IMR-90 (cell line): ENCODE data around the gene AKAP6. TPM values are rescaled to one million over a fixed set of nuclear protein-coding genes. Genes with fewer than 3 reads are reported as not detected.

ENCODE experiments used
- ATAC-seq: fragments of 200-7000 bp; cut with Tn5 transposase; 2 replicates; pipeline ENCODE4 v1.9.1; 2020; ENCODE audit warnings: low read depth, mild to moderate bottlenecking, moderate library complexity
- BruUV-seq: library from RNA; stranded (reverse); fragments of 400-500 nt; replicated peaks from 2 replicates; lab custom pipeline; 2021; lab: Mats Ljungman, UMichigan
- CTCF ChIA-PET: fragments of 300-600 bp; formaldehyde crosslinking; extraction: SDS; loops from one replicate; lab custom pipeline; 2021; ENCODE audit warnings: antibody characterized with exemption; lab: Yijun Ruan, JAX
- POLR2A ChIA-PET: fragments of 300-600 bp; sonication (Branson Sonifier 250); formaldehyde crosslinking; loops from one replicate; lab custom pipeline; 2022; ENCODE audit warnings: antibody characterized with exemption; ENCODE audit not compliant: unreplicated experiment; lab: Charles Lee
- DNase-seq: peaks from one replicate; pipeline ENCODE4 v3.0.0; 2013
- H2AFZ ChIP-seq: replicated peaks from 2 replicates; pipeline ENCODE3; 2013; ENCODE audit warnings: low read length, mild to moderate bottlenecking; ENCODE audit not compliant: poor library complexity
- H2AK5ac ChIP-seq: 2 replicates; pipeline ENCODE4 v1.6.1; 2013; ENCODE audit warnings: low read depth, low read length, inconsistent platforms
- H2AK9ac ChIP-seq: replicated peaks from 2 replicates; pipeline ENCODE3; 2013; ENCODE audit warnings: mild to moderate bottlenecking, low read depth, low read length, moderate library complexity; ENCODE audit not compliant: poor library complexity
- H2BK120ac ChIP-seq: 2 replicates; pipeline ENCODE4 v1.6.1; 2013; ENCODE audit warnings: low read depth, low read length, inconsistent platforms
- H2BK15ac ChIP-seq: 3 replicates; pipeline ENCODE4 v1.6.1; 2013; ENCODE audit warnings: low read depth, low read length, inconsistent platforms
- H2BK20ac ChIP-seq: 2 replicates; pipeline ENCODE4 v1.6.1; 2013; ENCODE audit warnings: low read depth, mild to moderate bottlenecking, inconsistent platforms, low read length, moderate library complexity
- H2BK5ac ChIP-seq: 2 replicates; pipeline ENCODE4 v1.6.1; 2013; ENCODE audit warnings: mild to moderate bottlenecking, low read depth, low read length, inconsistent platforms; ENCODE audit not compliant: poor library complexity, severe bottlenecking
- H3K14ac ChIP-seq: replicated peaks from 2 replicates; pipeline ENCODE4 v1.6.1; 2013; ENCODE audit warnings: low read depth, low read length, inconsistent platforms
- H3K18ac ChIP-seq: 2 replicates; pipeline ENCODE4 v1.6.1; 2013; ENCODE audit warnings: low read depth, low read length, control low read depth
- H3K23ac ChIP-seq: 2 replicates; pipeline ENCODE4 v1.6.1; 2013; ENCODE audit warnings: low read depth, low read length, inconsistent platforms
- H3K27ac ChIP-seq: 2 replicates; pipeline ENCODE4 v1.5.1; 2013; ENCODE audit warnings: mild to moderate bottlenecking, control low read depth, low read length; ENCODE audit not compliant: insufficient read depth
- H3K27me3 ChIP-seq: 2 replicates; pipeline ENCODE4 v1.6.1; 2013; ENCODE audit warnings: low read length; ENCODE audit not compliant: control insufficient read depth, insufficient read depth
- H3K36me3 ChIP-seq: 2 replicates; pipeline ENCODE4 v1.6.1; 2013; ENCODE audit warnings: low read length, mixed read lengths; ENCODE audit not compliant: control insufficient read depth, insufficient read depth
- H3K4ac ChIP-seq: 2 replicates; pipeline ENCODE4 v1.6.1; 2013; ENCODE audit warnings: low read depth, low read length, inconsistent platforms
- H3K4me1 ChIP-seq: 2 replicates; pipeline ENCODE4 v1.6.1; 2013; ENCODE audit warnings: low read length, mixed read lengths; ENCODE audit not compliant: control insufficient read depth, insufficient read depth
- H3K4me2 ChIP-seq: 2 replicates; pipeline ENCODE4 v1.6.1; 2013; ENCODE audit warnings: low read depth, mild to moderate bottlenecking, control low read depth, low read length, moderate library complexity
- H3K4me3 ChIP-seq: 2 replicates; pipeline ENCODE4 v1.5.1; 2013; ENCODE audit warnings: low read depth, mild to moderate bottlenecking, control low read depth, low read length, moderate library complexity; ENCODE audit not compliant: insufficient read depth
- H3K56ac ChIP-seq: 2 replicates; pipeline ENCODE4 v1.6.1; 2013; ENCODE audit warnings: low read length, inconsistent platforms; ENCODE audit not compliant: insufficient read depth; ENCODE audit errors: extremely low read depth
- H3K79me1 ChIP-seq, 2 experiments: 2 replicates each; pipeline ENCODE4 v1.6.1; 2013; ENCODE audit warnings: low read length in 2 of 2, inconsistent platforms in 1 of 2, low read depth in 1 of 2
- H3K9ac ChIP-seq: 2 replicates; pipeline ENCODE4 v1.6.1; 2013; ENCODE audit warnings: low read depth, low read length, control low read depth
- H3K9me1 ChIP-seq: 2 replicates; pipeline ENCODE4 v1.6.1; 2013; ENCODE audit warnings: low read length, inconsistent platforms; ENCODE audit not compliant: insufficient read depth
- H3K9me3 ChIP-seq: 2 replicates; pipeline ENCODE4 v1.6.1; 2013; ENCODE audit warnings: low read length; ENCODE audit not compliant: control insufficient read depth, insufficient read depth
- H4K20me1 ChIP-seq: 2 replicates; pipeline ENCODE4 v1.6.1; 2013; ENCODE audit warnings: low read length, inconsistent platforms; ENCODE audit not compliant: insufficient read depth
- H4K5ac ChIP-seq: 2 replicates; pipeline ENCODE4 v1.6.1; 2013; ENCODE audit warnings: mild to moderate bottlenecking, low read depth, low read length, control low read depth
- H4K8ac ChIP-seq, 2 experiments: 2 replicates each; pipeline ENCODE4 v1.6.1; 2013; ENCODE audit warnings: low read depth in 2 of 2, low read length in 2 of 2, control low read depth in 1 of 2, inconsistent platforms in 1 of 2
- H4K91ac ChIP-seq: 2 replicates; pipeline ENCODE4 v1.6.1; 2013; ENCODE audit warnings: low read depth, low read length, inconsistent platforms; ENCODE audit not compliant: insufficient read depth
- BHLHE40 ChIP-seq: fragments of 150-350 bp; IDR thresholded peaks from 2 replicates; pipeline ENCODE4 v1.6.1; 2016; ENCODE audit warnings: mild to moderate bottlenecking, low read depth, low read length
- CEBPB ChIP-seq: IDR thresholded peaks from 2 replicates; pipeline ENCODE4 v1.6.1; 2012; ENCODE audit warnings: low read depth, low read length, improper control_type of control experiment
- CHD1 ChIP-seq: IDR thresholded peaks from 2 replicates; pipeline ENCODE4 v1.6.1; 2012; ENCODE audit warnings: low read depth, low read length, improper control_type of control experiment
- FOS ChIP-seq: fragments of 150-350 bp; IDR thresholded peaks from 2 replicates; pipeline ENCODE4 v1.6.1; 2016; ENCODE audit warnings: low read depth, low read length
- MAZ ChIP-seq: IDR thresholded peaks from 2 replicates; pipeline ENCODE4 v1.6.1; 2012; ENCODE audit warnings: low read depth, mild to moderate bottlenecking, low read length, improper control_type of control experiment, moderate library complexity, borderline replicate concordance
- MXI1 ChIP-seq: IDR thresholded peaks from 2 replicates; pipeline ENCODE4 v1.6.1; 2012; ENCODE audit warnings: low read depth, mild to moderate bottlenecking, low read length, moderate library complexity, borderline replicate concordance
- NFE2L2 ChIP-seq: fragments of 150-350 bp; IDR thresholded peaks from 2 replicates; pipeline ENCODE4 v1.6.1; 2016; ENCODE audit warnings: low read depth, mild to moderate bottlenecking, low read length
- POLR2A ChIP-seq: IDR thresholded peaks from 2 replicates; pipeline ENCODE4 v1.6.1; 2012; ENCODE audit warnings: mild to moderate bottlenecking, low read depth, low read length
- RAD21 ChIP-seq: IDR thresholded peaks from 2 replicates; pipeline ENCODE4 v1.6.1; 2012; ENCODE audit warnings: low read length, improper control_type of control experiment
- RCOR1 ChIP-seq: IDR thresholded peaks from 2 replicates; pipeline ENCODE4 v1.6.1; 2012; ENCODE audit warnings: mild to moderate bottlenecking, low read length, improper control_type of control experiment; ENCODE audit not compliant: insufficient replicate concordance
- RFX5 ChIP-seq: IDR thresholded peaks from 2 replicates; pipeline ENCODE4 v1.8.0; 2012; ENCODE audit warnings: low read depth, mild to moderate bottlenecking, low read length, moderate library complexity
- SMC3 ChIP-seq: fragments of 150-350 bp; IDR thresholded peaks from 2 replicates; pipeline ENCODE4 v1.6.1; 2016; ENCODE audit warnings: low read depth, mild to moderate bottlenecking, antibody characterized with exemption, low read length, moderate library complexity
- WGBS, 2 experiments: methylation state at CpG; one replicate each; pipeline versions ENCODE4 v1.1.5 to v1.1.7; 2013; ENCODE audit warnings: missing lambda C conversion rate in 2 of 2; ENCODE audit not compliant: insufficient read length in 1 of 2; ENCODE audit errors: extremely low coverage in 2 of 2; 5-methylcytosine and 5-hydroxymethylcytosine counted together
- dilution Hi-C: fragments of 300-500 bp; cut with HindIII; formaldehyde crosslinking; loops from one replicate; pipeline ENCODE4 v1.14.3; 2018; ENCODE audit warnings: low sequenced_read_pairs; ENCODE audit not compliant: unreplicated experiment
- in situ Hi-C: fragments of 300-500 bp; cut with MboI; formaldehyde crosslinking; loops from 3 replicates; pipeline ENCODE4 v1.14.3; 2019; ENCODE audit warnings: low sequenced_read_pairs, inconsistent platforms, mixed read lengths
- intact Hi-C: fragments of 100-400 bp; cut with micrococcal nuclease; formaldehyde crosslinking; loops from 2 replicates; pipeline ENCODE4 v1.10.0; 2022
- polyA plus RNA-seq, 3 experiments: library from polyadenylated mRNA; depleted of rRNA; stranded (reverse); fragments of >200 nt; gene quantifications; 2 replicates each; pipeline ENCODE4 v1.2.3, GENCODE V29; 2012; ENCODE audit warnings: low replicate concordance in 1 of 3
- total RNA-seq: library from RNA; depleted of rRNA; stranded (reverse); fragments of >200 nt; gene quantifications from 2 replicates; pipeline ENCODE4 v1.2.3, GENCODE V29; 2012
- TF ChIP-seq, protein P1 (sequence below): conservative IDR thresholded peaks from 2 replicates; pipeline ENCODE4 v1.5.1; 2012; ENCODE audit warnings: mild to moderate bottlenecking, low read depth, low read length, improper control_type of control experiment
- TF ChIP-seq, protein P2 (sequence below): fragments of 150-350 bp; IDR thresholded peaks from 2 replicates; pipeline ENCODE4 v1.6.1; 2017; ENCODE audit warnings: mild to moderate bottlenecking, antibody characterized with exemption, low read length, low read depth
- TF ChIP-seq, protein P3 (sequence below): fragments of 150-350 bp; IDR thresholded peaks from 2 replicates; pipeline ENCODE4 v1.6.1; 2016; ENCODE audit warnings: low read depth, mild to moderate bottlenecking, low read length, moderate library complexity, borderline replicate concordance

The AKAP6 gene
- total and polyA plus RNA-seq, 2 of the 4 experiments (the other 2 are of a cell fraction) = 0.22 to 1.6 TPM

DNA sequence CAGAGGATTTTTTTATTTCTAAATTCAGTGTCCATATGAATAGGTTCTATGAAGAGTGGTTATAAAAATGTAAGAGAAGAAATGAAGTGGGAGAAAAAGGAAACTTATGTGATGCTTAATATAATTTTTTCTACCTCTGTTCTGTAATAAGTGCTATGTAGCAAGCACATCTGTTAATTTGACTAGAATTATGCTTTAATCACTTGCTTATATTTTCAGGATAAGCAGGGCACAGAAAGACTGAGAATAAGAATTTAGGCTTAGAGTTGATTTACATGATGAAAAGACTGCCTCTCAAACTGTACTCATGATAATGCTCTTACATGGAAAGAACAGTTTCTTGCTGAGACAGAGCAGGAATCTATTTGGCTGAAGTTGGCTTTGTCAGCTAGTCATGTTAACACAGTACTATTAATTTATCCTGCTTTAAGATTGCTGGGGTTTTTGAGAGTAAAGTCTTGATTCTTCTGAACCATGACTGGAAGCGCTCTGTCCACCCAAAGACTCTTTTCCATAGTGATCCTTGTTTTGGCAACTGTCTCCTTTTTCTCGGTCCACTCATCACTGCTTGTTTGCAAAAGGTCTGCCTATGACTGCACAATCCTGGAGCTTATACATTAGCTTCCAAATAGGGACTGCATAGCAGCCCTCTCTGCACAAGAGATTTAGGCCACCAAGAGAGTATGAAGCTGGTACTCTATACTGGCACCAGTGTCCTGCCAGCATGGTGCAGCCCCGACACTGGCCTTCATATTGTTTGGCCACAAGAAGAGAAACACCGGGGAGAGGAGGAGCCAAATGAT is 98.8 kb downstream of the AKAP6 start:
- ATAC-seq (peak; percentile 66), DNase-seq (peak; percentile 27)
- in situ Hi-C loops (no loop called here), dilution Hi-C loops (no loop called here), intact Hi-C loops (no loop called here)
- Histone ChIP-seq H3K36me3 (no peaks in the 10 kb centered on the region), H3K27me3 (no peaks in the 10 kb centered on the region), H3K9me3 (no peaks in the 10 kb centered on the region), H2AK5ac (no peak overlapping the region), H3K4me3 (no peak overlapping the region), H2AK9ac (no peak overlapping the region), H3K23ac (no peak overlapping the region), H4K5ac (no peak overlapping the region), H2BK15ac (no peak overlapping the region), H3K4me2 (no peak overlapping the region), H2AFZ (no peak overlapping the region), H3K18ac (no peak overlapping the region), H4K20me1 (no peaks in the 10 kb centered on the region), H2BK20ac (no peak overlapping the region), H4K91ac (no peak overlapping the region), H3K4ac (no peak overlapping the region), H3K27ac (no peak overlapping the region), H3K4me1 (peaks cover 2% of the 10 kb centered on the region; the same call in 1 of the 2 replicates), H2BK5ac (no peak overlapping the region), H4K8ac (no peak overlapping the region), H3K9ac (no peak overlapping the region), H3K14ac (no peak overlapping the region), H3K56ac (no peak overlapping the region), H3K79me1 (no peaks in the 10 kb centered on the region), H2BK120ac (no peak overlapping the region), H3K9me1 (no peaks in the 10 kb centered on the region)
- no TSS peak for BruUV-seq
- CTCF ChIA-PET = interaction anchor here (0.5 kb wide), 1 partner anchor 73 kb away, joined by 6 read pairs; no protein-coding TSS in a partner anchor
- WGBS, 2 experiments = 31% methylated on average over 3 of the region's 4 CpGs; no CpG with 5 or more reads in 1 of the 2 experiments
- POLR2A ChIA-PET = no interaction called here
- TF ChIP-seq FOS (no peak), POLR2A (no peak), RCOR1 (no peak), NFE2L2 (no peak), CHD1 (no peak), RFX5 (no peak), MXI1 (no peak), BHLHE40 (no peak), MAZ (no peak), SMC3 (no peak), CEBPB (no peak), RAD21 (no peak)
- TF ChIP-seq, protein P1, sequence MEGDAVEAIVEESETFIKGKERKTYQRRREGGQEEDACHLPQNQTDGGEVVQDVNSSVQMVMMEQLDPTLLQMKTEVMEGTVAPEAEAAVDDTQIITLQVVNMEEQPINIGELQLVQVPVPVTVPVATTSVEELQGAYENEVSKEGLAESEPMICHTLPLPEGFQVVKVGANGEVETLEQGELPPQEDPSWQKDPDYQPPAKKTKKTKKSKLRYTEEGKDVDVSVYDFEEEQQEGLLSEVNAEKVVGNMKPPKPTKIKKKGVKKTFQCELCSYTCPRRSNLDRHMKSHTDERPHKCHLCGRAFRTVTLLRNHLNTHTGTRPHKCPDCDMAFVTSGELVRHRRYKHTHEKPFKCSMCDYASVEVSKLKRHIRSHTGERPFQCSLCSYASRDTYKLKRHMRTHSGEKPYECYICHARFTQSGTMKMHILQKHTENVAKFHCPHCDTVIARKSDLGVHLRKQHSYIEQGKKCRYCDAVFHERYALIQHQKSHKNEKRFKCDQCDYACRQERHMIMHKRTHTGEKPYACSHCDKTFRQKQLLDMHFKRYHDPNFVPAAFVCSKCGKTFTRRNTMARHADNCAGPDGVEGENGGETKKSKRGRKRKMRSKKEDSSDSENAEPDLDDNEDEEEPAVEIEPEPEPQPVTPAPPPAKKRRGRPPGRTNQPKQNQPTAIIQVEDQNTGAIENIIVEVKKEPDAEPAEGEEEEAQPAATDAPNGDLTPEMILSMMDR = no peak
- TF ChIP-seq, protein P2, sequence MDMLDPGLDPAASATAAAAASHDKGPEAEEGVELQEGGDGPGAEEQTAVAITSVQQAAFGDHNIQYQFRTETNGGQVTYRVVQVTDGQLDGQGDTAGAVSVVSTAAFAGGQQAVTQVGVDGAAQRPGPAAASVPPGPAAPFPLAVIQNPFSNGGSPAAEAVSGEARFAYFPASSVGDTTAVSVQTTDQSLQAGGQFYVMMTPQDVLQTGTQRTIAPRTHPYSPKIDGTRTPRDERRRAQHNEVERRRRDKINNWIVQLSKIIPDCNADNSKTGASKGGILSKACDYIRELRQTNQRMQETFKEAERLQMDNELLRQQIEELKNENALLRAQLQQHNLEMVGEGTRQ = no peak
- TF ChIP-seq, protein P3, sequence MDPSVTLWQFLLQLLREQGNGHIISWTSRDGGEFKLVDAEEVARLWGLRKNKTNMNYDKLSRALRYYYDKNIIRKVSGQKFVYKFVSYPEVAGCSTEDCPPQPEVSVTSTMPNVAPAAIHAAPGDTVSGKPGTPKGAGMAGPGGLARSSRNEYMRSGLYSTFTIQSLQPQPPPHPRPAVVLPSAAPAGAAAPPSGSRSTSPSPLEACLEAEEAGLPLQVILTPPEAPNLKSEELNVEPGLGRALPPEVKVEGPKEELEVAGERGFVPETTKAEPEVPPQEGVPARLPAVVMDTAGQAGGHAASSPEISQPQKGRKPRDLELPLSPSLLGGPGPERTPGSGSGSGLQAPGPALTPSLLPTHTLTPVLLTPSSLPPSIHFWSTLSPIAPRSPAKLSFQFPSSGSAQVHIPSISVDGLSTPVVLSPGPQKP = no peak
